Left ventricle myocardium superior (tissue), 1 donor: ENCODE measurements around the gene ZNF148. TPM values are rescaled to one million over a fixed set of nuclear protein-coding genes. Genes with fewer than 3 reads are reported as not detected.
"Not testable (repeated sequence)": the region's sequence is repeated elsewhere in the genome, so short reads cannot be mapped to it uniquely, and the experiment has no call there.

Source experiments
- ATAC-seq: fragments of 200-7000 bp; cut with Tn5 transposase; one replicate; pipeline ENCODE4 v1.9.1; 2020; ENCODE audit warnings: mild to moderate bottlenecking, moderate library complexity
- DNase-seq: peaks from one replicate; pipeline ENCODE4 v3.0.0-alpha.2; 2020
- intact Hi-C: fragments of 100-400 bp; cut with micrococcal nuclease; formaldehyde crosslinking; loops from one replicate; pipeline ENCODE4 v1.11.0; 2022
- total RNA-seq: library from RNA; stranded (reverse); fragmentation: NEBNext Ultra II Directional; extraction: Animal tissue kit (Norgen Biotek cat#: 25700); gene quantifications from one replicate; pipeline ENCODE4 v1.2.1, GENCODE V29; 2021
- donor health status: DM: no; HTN: yes; CAD: no; lungs with severe emphysema.

The ZNF148 gene
- total RNA-seq, 1 donor from 2014 or later = 51.7 TPM

GRCh38 chr3:125349055-125349454 is 26.1 kb downstream of the ZNF148 start:
- ATAC-seq (no peak), DNase-seq (no peak)
- intact Hi-C loops = no loop called here

GRCh38 chr3:125343367-125343766 is 31.8 kb downstream of the ZNF148 start:
- intact Hi-C loops, ATAC-seq, DNase-seq: not testable (repeated sequence)

DNA sequence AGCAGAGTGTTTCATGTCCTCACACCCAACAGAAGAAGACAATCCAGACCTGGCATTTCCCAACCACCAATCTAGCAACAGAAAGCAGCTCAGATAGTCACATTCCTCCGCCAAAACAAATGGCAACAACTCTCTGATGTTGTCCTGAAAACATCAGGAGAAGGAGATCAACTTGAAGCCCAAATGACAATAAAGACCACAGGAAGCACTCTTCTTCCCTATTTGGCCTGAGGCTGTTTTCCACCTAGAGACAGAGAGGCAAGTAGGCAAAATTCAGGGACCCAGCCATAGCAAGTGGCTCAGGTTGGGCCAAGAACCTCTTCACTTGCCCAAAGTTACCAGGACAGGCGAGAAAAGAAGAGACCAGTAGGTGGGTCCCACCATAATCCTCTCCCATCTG is 35.0 kb downstream of the ZNF148 start:
- DNase-seq (no peak), ATAC-seq (no peak)
- intact Hi-C loops = no loop called here

DNA sequence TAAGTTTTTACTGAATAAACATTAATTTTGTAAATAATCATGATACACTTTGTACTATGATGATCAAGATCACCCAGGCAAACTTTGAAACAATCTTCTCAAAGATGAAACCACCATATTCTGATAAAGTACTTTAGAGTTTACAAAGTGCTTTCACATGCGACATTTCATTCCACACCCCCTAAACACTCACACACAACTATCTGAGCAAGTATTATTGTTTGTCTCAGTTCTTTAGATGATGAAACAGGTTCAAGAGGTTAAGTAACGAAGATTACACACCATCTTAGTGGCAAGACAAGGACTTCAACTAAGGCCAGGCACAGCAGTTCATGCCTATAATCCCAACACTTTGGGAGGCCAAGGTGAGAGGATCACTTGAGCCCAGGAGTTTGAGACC is 37.6 kb downstream of the ZNF148 start:
- no peak for ATAC-seq
- no peak for DNase-seq
- intact Hi-C loops = no loop called here

GRCh38 chr3:125334675-125335560 is 40.2 kb downstream of the ZNF148 start:
- ATAC-seq = peak; percentile 63
- intact Hi-C loops = no loop called here

DNA sequence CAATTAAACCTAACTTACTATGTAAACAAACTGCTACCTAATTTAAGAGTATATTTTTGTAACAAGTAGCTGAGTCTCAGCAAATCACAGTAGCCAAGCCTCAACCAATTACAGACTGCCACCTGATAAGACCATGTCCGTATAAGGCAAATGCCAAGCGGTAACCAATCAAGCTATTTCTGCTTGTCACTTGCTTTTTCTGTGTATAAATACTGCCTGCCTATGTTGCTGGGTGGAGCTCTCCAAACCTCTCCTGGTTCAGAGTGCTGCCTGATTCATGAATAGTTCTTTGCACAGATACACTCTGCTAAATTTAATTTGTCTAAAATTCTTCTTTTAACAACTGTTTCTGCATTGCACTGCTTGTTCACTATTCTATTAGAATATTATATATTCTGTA is 42.6 kb downstream of the ZNF148 start:
- intact Hi-C loops = no loop called here
- ATAC-seq = no peak

More at GRCh38 chr3:125334675-125335560, 40.2 kb downstream of the ZNF148 start:
- no peak for DNase-seq

GRCh38 chr3:125331243-125331642 is 43.9 kb downstream of the ZNF148 start:
- DNase-seq (no peak), ATAC-seq (no peak)
- intact Hi-C loops = no loop called here

More for the DNA sequence above, 42.6 kb downstream of the ZNF148 start:
- no peak for DNase-seq

DNA sequence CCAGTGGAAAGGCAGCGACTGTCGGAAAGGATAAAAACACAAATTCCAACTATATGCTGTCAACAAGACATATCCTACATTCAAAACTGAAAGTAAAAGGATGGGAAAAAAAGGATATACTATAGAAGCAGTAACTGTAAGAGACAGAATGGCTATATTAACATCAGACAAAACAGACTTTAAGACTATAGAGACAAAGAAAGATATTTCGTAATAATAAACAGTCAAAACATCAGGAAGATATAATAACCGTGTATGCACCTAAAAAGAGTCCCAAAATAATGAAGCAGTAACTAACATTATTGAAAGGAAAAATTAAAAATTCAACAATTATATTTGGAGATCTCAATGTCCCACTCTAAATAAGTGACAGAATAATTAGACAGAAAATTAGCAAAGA is 48.2 kb downstream of the ZNF148 start:
- no peak for ATAC-seq
- DNase-seq = no peak
- intact Hi-C loops = no loop called here

- no peak for DNase-seq
- intact Hi-C loops = no loop called here
- ATAC-seq = no peak
These were observed 49.4 kb downstream of the ZNF148 start for GRCh38 chr3:125325746-125326145.

DNA sequence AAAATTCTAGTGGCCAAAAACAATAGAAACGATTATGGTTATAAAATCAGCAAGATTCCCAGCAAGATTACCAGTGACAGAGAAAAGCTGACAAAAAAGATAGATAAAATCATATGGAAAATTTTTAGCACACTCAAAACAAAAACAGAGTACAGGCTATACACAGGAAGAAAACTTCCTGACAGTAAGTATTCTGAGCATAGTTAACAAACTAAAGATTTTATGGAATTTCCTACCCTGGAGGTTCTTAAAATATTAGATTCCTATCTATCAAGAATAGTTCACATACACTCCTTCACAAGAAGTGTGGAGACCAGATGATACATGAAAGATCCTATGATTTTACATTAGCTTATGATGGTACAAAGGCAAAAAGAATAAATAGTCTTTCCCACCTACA is 50.8 kb downstream of the ZNF148 start:
- intact Hi-C loops = no loop called here
- ATAC-seq = no peak
- DNase-seq = no peak

DNA sequence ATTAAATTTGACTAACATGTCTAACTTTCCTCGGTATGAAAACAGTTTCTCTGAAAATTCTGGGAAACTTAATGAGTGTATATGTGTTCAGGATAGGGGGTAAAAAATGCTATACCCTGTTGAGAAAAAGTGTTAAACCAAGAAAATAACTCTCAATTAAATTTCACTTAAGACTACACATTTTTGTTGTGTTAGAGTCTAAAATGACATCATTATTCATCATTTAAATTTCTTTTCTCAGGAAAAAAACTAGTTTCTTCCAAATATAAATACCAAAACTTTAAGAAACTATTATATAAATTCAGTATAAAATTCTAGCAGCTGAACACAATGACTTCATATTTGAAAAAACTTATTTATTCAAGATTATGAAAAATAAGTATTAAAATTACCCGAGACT is 52.2 kb downstream of the ZNF148 start:
- intact Hi-C loops = no loop called here
- ATAC-seq (no peak), DNase-seq (no peak)

GRCh38 chr3:125322166-125322565 is 53.0 kb downstream of the ZNF148 start:
- DNase-seq (no peak), ATAC-seq (no peak)
- intact Hi-C loops = no loop called here

DNA sequence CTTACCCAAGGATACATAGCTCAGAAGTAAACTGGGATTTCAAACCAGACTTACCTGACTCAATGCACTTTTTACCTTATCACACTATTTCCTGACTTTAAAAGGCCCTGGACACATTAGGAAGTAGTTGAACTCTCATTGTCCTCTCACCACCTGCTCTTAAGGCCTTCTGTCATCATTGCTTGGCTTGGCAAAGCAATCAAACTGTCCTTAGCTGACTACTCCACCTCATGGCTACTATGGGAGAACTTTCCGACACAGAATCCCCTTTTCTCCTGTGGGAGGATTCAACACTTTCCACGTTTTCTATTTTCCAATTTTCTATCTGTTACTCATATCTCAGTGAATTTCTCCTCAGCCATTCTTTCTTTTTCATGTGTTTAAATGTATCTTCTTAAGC is 55.4 kb downstream of the ZNF148 start:
- ATAC-seq (no peak), DNase-seq (no peak)
- intact Hi-C loops = no loop called here

DNA sequence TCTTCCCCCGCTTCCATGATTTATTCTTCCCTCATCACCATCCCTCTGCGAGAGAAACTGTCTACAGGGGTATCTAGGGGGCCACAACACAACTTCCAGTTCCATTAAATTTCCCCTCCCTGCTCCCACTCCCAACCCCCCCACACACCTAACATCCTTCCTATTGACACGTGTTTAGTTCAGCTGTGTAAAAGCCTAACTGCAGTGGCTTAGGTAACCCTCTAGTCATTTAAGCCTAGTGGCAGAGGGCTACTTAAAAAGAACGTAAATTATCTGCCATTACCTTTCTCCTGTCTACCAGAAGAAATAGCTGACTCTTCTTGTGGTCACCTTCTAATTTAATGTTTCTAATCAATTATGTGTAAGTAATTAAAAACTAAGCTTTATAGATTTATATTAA is 56.3 kb downstream of the ZNF148 start:
- DNase-seq = no peak
- no peak for ATAC-seq
- intact Hi-C loops = no loop called here

- intact Hi-C loops = no loop called here
These were observed 56.8 kb downstream of the ZNF148 start for GRCh38 chr3:125318167-125318865.

DNA sequence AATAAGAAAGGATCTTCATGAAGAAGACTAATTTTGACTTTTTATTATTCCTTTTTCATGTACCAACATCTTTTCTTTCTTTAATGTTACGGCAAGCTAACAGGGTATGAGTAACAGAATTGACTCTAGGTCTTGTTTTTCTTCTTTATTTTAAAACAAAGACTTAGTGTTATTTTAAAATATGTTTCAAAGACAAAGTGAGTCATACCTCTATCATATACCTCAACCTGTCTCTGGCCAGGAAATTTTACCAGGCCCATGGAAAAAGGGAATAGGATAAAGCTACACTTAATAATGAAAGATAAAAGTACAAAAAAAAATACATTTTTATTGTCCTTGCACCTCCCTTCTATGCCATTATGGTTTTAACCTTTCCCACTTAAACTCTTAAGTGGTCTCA is 57.4 kb downstream of the ZNF148 start:
- DNase-seq (no peak), ATAC-seq (no peak)
- intact Hi-C loops = no loop called here

More at GRCh38 chr3:125318167-125318865, 56.8 kb downstream of the ZNF148 start:
- DNase-seq (no peak), ATAC-seq (no peak)

- ATAC-seq (no peak), DNase-seq (no peak)
- intact Hi-C loops = no loop called here
These were observed 58.2 kb downstream of the ZNF148 start for GRCh38 chr3:125316949-125317348.

DNA sequence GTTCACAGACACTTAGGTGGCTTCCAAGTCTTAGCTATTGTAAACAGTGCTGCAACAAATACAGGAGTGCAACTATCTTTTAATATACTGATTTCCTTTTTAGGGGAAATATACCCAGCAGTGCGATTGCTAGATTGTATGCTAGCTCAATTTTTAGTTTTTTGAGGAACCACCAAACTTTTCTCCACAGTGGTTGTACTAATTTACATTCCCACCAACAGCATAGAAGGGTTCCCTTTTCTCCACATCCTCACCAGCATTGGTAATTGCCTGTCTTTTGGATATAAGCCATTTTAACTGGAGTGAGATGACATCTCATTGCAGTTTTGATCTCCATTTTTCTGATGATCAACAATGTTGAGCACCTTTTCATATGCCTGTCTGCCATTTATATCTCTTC is 58.9 kb downstream of the ZNF148 start:
- DNase-seq (no peak), ATAC-seq (no peak)
- intact Hi-C loops = no loop called here

- ATAC-seq (no peak), DNase-seq (no peak)
- intact Hi-C loops = no loop called here
These were observed 62.0 kb downstream of the ZNF148 start for GRCh38 chr3:125313060-125313635.

DNA sequence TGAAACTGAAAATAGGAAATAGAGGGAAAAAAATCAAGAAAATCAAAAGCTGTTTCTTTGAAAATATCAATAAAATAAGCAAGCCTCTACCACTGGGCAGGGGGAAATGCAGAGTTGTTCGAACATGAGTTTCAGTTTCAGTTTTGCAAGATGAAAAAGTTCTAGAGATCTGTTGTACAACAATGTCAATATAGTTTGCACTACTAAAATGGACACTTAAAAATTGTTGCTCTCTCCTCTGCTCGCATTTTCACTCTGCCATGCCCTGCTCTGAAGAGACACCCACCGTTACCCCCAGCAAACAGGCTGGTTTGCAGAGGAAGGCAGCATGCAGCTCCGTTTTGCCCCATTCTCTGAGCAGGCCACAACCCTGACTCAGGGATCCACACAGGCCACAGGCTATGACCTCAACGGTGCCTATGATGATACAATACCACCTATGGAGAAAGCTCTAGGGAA is 64.5 kb downstream of the ZNF148 start:
- intact Hi-C loops = no loop called here
- peak; percentile 29 for ATAC-seq

More for the DNA sequence above, 64.5 kb downstream of the ZNF148 start:
- DNase-seq = no peak
